Right forelimb (tissue), 1 donor: ENCODE data around the gene SNIP1.
"Not testable (repeated sequence)": the region's sequence is repeated elsewhere in the genome, so short reads cannot be mapped to it uniquely, and the experiment has no call there.

Experiments used
- DNase-seq: peaks from one replicate; pipeline ENCODE4 v3.0.0-alpha.2; 2018

Gene SNIP1

DNA sequence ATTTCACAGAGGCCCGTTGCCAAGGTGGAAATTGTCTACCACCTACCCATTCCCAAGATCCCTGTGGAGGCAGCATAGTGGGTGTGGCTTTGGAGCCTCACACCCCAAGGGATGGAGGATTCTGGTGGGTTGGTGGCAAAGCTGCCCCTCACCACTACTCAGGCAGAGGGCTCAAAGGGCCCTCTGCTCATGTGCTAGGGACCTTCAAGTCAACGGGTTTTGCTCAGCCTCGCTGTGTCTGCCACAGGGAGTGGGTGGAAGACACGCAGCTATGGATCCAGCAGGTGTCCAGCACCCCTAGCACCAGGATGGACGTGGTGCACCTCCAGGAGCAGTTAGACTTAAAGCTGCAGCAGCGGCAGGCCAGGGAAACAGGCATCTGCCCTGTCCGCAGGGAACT lies 5.0 kb upstream of the SNIP1 start:
- DNase-seq = no peak

DNA sequence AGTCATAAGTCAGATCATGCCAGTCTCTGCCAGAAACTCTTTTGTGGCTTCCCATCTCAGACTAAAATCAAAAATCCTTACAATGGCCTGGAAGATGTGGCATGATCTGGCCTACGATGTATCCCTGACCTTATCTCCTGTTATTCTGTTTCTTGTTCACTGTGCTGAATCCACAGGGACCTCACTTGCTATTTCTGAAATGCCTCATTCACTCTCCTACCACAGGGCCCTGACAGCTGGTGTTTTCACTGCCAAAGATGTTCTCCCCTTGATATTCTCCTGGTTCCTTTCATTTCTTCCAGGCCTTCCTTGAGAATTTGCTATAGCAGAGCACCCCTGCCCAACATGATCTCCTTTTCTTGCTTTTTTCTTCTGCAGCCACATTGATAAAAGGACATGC lies 4.3 kb upstream of the SNIP1 start:
- DNase-seq = no peak

DNA sequence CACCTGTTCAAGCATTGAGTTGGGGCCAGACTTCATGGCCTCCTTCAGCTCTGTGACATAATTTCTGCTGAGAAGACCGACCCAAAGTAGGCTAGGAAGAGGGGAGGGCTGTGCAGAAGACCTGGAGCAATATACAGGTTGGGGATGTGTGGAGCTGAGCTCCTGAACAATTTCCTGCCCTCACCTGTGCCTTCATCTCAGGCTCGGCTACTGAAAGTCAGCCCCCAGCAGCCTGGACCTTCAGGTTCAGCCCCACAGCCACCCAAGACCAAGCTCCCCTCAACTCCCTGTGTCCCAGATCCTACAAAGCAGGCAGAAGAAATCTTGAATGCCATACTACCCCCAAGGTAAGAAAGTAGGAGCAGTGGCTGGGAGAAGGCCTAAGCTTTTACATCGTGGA lies 3.3 kb upstream of the SNIP1 start:
- DNase-seq = no peak

DNA sequence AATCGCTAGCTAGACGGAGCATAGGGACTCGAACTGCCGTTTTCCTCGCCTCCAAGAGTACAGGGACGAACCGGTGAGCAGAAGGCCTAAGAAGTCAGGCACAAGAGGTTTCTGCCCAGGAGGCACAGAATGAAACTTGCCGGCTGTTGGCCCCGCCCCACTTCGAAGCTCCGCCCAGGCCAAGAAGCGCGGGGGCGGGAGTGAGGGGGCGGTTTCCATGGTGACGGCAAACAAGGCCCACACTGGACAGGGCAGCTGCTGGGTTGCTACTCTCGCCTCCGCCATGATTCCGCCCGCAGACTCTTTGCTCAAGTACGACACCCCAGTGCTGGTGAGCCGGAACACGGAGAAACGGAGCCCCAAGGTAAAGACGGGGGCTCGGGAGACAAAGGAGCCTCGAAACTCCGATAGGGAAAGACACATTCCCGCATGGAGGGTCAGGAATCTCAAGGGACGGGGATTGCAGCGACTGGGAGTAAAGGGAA lies 2.7 kb upstream of the SNIP1 start, which contains the start of gene DNALI1:
Gene DNALI1 (plus strand): TSS at position 229 of the 485 bp plus-strand sequence. CDS start 55 bp downstream, at position 284.
- DNase-seq = peak; percentile 88

DNA sequence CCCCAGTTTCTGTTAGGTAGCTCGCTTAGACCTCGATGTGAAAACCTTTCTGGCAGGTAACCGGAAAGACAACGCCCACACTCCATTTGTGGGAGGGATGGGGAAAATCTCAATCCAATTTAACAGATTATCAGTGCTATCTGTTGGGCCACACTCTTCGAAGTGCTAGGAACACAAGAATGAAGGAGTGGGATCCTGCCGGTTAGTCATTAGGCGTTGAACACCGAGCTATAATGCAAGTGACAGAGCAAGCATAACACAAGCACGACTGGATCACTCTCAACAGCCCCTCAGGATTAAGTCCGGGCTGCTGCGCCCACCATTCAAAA lies 531 bp downstream of the SNIP1 start:
- DNase-seq = no peak

DNA sequence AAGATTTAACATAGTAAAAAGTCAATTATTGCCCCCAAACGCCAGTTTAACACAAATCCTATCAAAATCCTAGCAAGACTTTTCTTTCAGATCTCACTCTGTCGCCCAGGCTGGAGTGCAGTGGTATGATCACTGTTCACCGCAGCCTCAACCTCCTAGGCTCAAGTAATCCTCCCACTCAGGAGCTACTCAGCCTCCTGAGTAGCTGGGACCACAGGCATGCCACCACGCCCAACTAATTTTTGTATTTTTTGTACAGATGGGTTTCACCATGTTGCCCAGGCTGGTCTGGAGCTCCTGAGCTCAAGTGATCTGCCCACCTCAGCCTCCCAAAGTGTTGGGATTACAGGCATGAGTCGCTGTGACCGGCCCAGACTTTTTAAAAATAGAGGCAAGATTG lies 4.8 kb downstream of the SNIP1 start:
- DNase-seq = no peak

DNA sequence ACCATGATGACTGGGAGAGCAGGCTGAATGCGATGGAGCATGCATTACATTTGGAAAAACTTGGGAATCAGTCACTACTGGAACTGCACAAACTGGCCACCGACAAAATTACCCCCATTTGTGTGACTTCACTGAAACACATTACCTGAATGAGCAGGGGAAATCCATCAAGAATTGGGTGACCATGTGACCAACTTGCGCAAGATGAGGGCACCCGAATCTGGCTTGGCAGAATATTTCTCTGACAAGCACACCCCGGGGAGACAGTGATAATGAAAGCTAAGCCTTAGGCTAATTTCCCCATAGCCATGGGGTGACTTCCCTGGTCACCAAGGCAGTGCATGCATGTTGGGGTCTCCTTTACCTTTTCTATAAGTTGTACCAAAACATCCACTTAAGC lies 9.1 kb downstream of the SNIP1 start:
- no peak for DNase-seq

DNA sequence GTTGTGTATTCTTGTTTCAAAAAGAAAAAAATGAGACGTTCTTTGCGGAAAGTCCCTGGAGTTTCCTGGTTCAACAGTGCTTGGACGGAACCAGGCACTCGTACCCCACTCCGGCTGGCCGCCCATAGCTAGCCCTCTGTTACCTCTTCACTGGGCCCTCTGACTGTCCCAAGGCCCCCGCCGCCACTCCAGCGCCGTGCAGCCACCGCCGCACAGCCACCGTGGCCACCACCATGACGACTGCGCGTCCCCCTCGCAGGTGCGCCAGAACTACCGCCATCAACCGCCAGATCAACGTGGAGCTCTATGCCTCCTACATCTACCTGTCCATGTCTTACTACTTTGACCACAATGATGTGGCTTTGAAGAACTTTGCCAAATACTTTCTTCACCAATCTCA lies 9.6 kb downstream of the SNIP1 start:
- DNase-seq = no peak

DNA sequence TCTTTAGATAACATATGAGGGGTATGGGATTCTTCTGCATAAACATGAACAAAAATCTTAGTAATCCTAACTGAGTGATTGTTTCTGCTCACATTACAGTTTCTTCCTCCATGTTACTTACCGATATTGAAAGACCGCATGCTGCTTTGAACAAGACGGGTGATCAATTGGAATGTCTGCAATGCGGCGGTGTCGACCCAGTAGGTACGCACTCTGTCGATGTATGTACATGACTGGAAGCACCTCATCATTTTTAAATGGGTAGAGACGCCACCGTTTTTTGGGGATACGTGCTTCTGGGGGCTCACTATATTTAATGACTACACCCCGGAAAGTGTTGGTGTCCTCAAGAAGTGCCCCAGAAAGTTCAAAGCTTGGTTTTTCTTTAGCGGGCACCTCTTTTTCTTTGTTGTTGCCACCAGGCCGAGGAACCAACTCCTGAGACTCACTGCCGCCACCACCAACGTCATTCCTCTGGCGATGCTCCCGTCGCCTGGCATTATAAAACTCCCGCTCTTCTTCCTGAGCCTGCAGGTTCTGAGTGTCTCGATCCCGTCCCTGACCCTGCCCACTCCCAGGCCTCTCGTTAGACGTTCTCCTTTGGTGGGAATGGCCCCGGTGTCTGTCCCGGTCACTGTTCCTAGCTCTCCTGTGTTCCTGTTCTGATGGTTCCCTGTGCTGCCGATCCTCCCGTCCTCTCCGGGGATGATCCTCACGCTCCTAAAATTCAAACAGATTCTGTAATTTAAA lies 13.9 kb downstream of the SNIP1 start:
- DNase-seq = no peak

DNA sequence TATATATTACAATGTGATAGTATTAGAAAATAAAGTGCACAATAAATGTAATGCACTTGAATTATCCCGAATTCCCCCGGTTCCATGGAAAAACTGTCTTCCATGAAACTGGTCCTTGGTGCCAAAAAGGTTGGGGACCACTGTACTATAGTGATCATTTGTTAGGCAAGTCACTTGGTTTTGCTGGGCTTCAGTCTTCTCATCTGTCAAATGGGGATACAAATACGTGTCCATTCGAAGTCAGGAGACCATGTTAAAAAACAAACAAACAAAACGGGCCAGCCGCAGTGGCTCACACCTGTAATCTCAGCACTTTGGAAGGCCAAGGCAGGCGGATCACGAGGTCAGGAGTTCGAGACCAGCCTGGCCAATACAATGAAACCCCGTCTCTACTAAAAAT lies 14.9 kb downstream of the SNIP1 start:
- DNase-seq = not testable (repeated sequence)

DNA sequence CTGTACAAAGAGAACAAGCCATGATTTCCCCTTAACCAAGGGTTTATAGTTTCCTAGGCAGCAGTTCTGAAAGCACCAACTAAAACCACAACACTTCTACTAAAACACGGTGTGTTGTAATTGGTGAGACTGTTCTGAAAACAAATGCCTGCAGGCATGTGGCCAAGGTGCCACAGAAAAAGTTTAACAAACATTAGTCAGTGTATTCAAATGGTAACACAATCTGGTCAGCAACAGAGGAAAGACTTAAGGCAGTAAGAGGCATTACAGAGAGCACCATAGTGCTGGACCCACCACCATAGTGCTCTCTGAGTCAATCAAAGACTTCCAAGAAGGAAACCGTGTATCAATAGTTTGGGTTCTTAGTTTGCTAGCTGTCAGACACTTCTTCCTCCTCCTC lies 16.7 kb downstream of the SNIP1 start:
- no peak for DNase-seq

DNA sequence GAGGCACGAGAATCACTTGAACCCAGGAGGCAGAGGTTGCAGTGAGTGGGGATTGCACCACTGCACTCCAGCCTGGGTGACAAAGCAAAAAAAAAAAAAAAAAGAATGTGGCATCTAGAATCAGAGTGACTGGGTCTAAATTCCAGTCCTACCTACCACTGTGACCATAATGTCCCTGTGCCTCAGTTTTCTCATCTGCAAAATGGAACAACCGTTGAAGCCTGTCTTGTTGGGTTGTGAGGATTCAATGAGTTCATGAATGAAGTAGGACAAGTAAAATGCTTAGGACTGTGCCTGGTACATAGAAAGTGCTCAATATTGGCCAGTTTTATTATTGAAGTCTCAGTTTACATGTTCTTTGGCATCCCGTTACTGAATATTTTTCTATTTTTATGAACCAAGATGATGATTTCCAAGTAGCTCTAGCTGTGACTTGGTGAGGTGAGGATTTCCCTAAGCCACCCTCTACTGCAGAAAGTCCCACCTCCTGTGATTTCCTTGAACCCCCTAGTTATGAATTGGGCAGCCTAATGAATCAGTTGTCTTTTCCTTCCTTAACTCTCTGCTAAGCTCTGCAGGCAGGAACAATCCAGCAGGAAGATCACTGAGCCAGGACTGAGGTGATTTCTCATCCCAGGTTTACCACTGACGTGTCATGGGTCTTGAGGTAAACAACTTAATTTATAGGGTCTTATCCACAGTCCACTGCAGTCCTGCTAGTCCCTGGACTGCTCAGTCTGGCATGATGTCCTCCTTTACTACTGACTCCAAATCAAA lies 20.6 kb downstream of the SNIP1 start:
- no peak for DNase-seq

DNA sequence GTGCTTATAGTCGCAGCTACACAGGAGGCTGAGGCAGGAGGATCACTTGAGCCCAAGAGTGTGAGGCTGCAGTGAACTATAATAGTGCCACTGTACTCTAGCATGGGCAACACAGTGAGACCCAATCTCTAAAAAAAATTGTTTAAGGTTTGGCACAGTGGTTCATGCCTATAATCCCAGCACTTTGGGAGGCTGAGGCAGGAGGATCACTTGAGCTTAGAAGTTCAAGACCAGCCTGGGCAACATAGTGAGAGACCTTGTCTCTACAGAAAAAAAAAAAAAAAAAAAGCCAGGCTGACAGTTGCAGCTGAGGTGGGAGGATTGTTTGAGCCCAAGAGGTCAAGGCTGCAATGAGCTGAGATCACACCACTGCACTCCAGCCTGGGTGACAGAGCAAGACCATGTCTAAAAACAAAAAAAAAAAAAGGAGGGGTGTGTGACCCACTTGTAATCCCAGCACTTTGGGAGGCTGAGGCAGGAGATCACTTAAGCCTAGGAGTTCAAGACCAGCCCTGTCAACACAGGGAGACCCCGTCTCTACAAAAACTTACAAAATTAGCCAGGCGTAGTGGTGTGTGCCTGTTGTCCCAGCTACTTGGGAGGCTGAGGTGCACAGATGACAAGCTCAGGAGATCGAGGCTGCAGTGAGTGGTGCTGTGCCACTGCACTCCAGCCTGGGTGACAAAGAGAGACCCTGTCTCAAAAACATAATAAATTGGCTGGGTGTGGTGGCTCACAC lies 21.5 kb downstream of the SNIP1 start:
- DNase-seq = not testable (repeated sequence)

DNA sequence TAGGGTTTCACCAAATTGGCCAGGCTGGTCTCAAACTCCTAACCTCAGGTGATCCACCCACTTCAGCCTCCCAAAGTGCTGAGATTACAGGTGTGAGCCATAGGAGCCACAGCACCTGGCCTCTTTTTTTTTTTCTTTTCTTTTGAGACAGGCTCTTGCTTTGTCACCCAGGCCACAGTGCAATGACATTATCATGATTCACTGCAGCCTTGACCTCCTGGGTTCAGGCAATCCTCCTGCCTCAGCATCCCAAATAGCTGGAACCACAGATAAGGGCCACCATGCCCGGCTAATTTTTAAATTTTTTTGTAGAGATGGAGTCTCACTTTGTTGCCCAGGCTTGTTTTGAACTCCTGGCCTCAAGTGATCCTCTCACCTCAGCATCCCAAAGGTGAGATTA lies 24.2 kb downstream of the SNIP1 start:
- DNase-seq = not testable (repeated sequence)

DNA sequence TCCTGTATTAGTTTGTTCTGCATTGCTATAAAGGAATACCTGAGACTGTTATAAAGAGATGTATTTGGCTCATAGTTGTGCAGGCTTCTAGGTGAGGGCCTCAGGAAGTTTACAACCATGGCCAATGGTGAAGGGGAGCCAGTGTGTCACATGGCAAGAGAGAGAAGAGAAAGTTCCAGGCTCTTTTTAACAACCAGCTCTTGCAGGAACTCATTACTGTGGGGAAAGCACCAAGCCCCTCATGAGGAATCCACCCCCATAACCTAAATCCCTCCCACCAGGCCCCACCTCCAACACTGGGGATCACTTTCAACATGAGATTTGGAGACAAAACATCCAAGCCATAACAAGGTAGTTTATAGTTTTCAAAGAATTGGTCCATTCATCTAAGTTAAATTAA lies 34.5 kb downstream of the SNIP1 start:
- no peak for DNase-seq

DNA sequence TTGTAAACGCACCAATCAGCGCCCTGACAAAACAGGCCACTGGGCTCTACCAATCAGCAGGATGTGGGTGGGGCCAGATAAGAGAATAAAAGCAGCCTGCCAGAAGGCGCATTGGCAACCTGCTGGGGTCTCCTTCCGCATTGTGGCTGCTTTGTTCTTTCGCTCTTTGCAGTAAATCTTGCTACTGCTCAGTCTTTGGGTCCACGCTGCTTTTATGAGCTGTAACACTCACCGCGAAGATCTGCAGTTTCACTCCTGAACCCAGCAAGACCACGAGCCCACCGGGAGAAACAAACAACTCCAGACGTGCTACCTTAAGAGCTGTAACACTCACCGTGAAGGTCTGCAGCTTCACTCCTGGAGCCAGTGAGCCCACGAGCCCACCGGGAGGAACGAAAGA lies 35.2 kb downstream of the SNIP1 start:
- not testable (repeated sequence) for DNase-seq

DNA sequence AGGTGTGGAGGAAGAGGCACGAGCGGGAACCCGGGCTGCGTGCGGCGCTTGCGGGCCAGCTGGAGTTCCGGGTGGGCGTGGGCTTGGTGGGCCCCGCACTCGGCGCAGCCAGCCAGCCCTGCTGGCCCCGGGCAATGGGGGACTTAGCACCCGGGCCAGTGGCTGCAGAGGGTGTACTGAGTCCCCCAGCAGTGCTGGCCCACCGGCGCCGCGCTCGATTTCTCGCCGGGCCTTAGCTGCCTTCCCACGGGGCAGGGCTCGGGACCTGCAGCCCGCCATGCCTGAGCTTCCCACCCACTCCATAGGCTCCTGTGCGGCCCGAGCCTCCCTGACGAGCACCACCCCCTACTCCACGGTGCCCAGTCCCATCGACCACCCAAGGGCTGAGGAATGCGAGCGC lies 35.9 kb downstream of the SNIP1 start:
- DNase-seq = not testable (repeated sequence)

DNA sequence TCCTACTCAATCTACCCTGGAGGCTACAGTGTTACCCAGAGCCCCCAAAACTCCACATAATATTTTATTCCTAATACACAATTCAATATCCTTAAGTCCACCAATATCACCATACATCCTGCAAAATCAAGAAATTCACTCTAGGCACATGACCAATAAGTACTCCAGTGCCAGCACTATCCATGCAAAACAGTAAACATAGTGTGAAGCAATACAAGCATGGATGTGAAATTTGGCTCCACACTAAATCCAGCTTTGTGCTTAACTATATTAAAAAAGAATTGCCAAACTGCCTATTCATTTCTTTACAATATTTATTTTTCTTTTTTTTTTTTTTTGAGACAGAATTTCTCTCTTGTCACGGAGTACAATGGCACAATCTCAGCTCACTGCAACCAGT lies 36.5 kb downstream of the SNIP1 start:
- DNase-seq = no peak

DNA sequence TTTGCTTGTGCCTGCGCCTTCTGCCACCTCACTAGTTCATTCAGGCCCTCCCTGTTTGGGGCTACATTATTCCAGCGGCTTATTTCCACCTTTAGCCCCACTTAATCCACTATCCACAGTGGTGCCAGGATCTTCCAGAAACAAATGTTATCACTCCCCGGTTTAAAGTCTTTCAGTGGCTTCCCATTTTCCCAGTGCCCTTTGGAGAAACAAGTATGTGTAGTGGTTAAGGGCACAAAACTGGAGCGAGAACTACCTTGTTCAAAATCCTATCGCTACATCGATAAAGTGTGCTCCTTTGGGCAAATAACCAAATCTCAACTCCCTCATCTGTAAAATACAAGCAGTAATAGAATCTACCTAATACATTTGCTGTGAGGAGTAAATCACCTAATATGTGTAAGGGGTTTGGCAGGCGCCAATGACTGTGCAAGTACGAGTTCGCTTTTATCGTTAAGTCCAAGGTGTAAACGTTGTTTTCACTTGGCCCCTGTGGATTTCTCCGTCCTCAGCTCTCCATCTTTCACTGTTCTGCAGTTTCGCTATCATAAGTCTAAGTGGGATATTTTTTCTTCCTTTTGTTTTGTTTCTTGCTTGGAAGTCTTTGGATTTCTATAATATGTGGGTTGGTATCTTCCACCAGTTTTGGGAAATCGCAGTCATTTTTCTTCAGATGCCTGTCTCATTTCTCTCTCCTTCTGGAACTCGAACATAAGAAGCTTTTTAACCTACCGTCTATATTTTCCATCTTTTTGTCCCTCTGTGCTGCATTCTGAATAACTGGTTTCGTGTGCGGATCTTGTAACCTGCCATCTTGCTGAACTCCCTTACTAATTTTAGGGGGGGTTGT lies 38.7 kb downstream of the SNIP1 start:
- DNase-seq = no peak

DNA sequence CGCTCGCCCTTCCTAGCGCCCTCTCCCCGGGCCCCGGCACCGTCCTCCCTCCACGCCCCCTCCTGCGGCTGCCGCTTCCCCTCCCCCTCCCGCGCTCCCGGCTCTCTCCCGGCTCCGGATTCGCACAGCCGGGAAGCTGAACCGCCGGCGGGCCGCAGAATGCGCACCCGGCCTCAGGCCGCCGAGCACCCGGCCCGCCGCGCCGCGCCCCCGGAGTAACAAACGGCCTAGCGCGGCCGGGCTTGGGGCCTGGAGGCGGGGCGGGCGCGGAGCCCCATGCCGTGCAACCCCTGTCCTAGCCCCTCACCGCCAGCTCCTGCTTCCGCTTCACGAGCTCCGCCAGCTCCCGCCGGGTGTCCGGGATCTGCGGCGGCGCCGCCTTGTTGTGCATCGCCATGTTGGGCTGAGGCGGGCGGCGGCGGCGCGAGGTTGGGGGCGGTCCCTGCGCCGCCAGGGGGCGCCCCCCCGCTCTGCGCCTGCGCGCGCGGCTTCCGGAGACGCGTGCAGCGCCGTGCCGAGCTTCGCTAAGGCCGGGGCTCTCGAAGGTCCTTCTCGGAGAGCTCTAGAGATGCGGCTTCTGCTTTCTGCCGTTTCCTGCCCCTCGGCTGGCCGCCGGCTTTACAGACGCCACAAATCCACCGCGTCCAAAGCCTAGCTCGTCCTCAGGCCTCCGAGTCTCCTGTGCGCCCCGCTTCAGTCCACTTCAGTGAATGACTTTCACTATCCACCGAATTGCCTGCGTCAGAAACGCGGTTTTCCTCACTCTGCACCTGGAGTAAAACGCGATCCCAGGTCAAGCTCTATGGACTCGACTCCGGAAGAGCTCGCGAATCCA lies 39.5 kb downstream of the SNIP1 start, which contains the start of gene MEAF6:
Gene MEAF6 (minus strand): TSS at position 417 of the 835 bp plus-strand sequence. CDS start 20 bp downstream, at position 397.
- peak; percentile 91 for DNase-seq

DNA sequence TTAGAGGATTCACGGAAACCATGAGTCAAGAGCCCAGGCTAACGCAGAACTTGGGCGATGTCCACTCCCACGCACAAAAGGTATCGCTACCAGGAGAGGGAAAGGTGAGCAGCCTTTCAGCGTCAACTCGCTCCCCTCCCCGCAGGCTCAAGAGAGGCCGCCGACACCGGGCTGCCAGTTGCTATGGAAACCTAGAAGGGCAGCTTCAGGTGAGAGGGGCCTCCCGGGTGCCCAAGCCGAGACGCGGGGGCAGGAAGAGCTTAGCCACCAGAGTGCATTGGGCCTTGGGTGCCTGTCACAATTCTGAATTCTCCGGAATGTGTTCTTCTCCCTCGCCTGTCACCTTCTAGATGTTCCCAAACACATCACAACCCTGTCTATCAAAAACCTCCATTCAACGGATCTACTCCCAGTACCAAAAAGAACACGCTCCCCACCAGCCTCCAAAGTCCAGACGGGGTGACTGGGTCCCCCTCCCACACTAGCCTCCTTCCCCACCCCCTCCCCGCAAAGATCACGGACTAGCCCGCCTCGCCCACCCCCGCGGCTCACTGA lies 40.2 kb downstream of the SNIP1 start:
- DNase-seq = peak; percentile 45
